ENCODE results near the gene DHFR2. TPM values are rescaled to one million over a fixed set of nuclear protein-coding genes. Genes with fewer than 3 reads are reported as not detected.
"Not testable (repeated sequence)": the region's sequence is repeated elsewhere in the genome, so short reads cannot be mapped to it uniquely, and the experiment has no call there.

DHFR2 gene
- 0.31 and 0.81 TPM in 2 replicates for total RNA-seq (2014; rRNA removed; shearing (Covaris generic))

- in situ Hi-C loops (cut with HindIII; ENCODE audit: low sequenced_read_pairs): loop anchor here (5.0 kb wide), 1 partner anchor 40 kb away; no protein-coding TSS in a partner anchor
- DNase-seq (ENCODE audit: low spot score): peak; percentile 91
These were observed at the start of gene DHFR2, which contains the start of gene NSUN3 for GRCh38 chr3:94062513-94063404. DHFR2 (minus strand) TSS chr3:94062916; CDS start chr3:94061511, 1,405 bp downstream. NSUN3 (plus strand) TSS chr3:94063061; CDS start chr3:94063127, 66 bp downstream.

- DNase-seq (ENCODE audit: low spot score): no peak
- in situ Hi-C loops (cut with HindIII; ENCODE audit: low sequenced_read_pairs): no loop called here
These were observed 48.1 kb upstream of the DHFR2 start for GRCh38 chr3:94110854-94111253.

- in situ Hi-C loops (cut with HindIII; ENCODE audit: low sequenced_read_pairs): not testable (repeated sequence)
These were observed 47.5 kb upstream of the DHFR2 start for GRCh38 chr3:94110232-94110631.

GRCh38 chr3:94106268-94106667 lies 43.6 kb upstream of the DHFR2 start:
- no peak for DNase-seq (ENCODE audit: low spot score)

More at GRCh38 chr3:94110232-94110631, 47.5 kb upstream of the DHFR2 start:
- DNase-seq (ENCODE audit: low spot score): not testable (repeated sequence)

GRCh38 chr3:94101860-94102259 lies 39.1 kb upstream of the DHFR2 start:
- no peak for DNase-seq (ENCODE audit: low spot score)
- in situ Hi-C loops (cut with HindIII; ENCODE audit: low sequenced_read_pairs): no loop called here

More at GRCh38 chr3:94106268-94106667, 43.6 kb upstream of the DHFR2 start:
- in situ Hi-C loops (cut with HindIII; ENCODE audit: low sequenced_read_pairs): no loop called here

GRCh38 chr3:94099311-94099710 lies 36.6 kb upstream of the DHFR2 start:
- in situ Hi-C loops (cut with HindIII; ENCODE audit: low sequenced_read_pairs): no loop called here
- no peak for DNase-seq (ENCODE audit: low spot score)

GRCh38 chr3:94098452-94098851 lies 35.7 kb upstream of the DHFR2 start:
- no peak for DNase-seq (ENCODE audit: low spot score)
- in situ Hi-C loops (cut with HindIII; ENCODE audit: low sequenced_read_pairs): no loop called here

GRCh38 chr3:94095111-94095510 lies 32.4 kb upstream of the DHFR2 start:
- DNase-seq (ENCODE audit: low spot score): no peak
- in situ Hi-C loops (cut with HindIII; ENCODE audit: low sequenced_read_pairs): no loop called here

- no peak for DNase-seq (ENCODE audit: low spot score)
- in situ Hi-C loops (cut with HindIII; ENCODE audit: low sequenced_read_pairs): no loop called here
These were observed 30.4 kb upstream of the DHFR2 start for GRCh38 chr3:94093151-94093550.

- in situ Hi-C loops (cut with HindIII; ENCODE audit: low sequenced_read_pairs): no loop called here
- no peak for DNase-seq (ENCODE audit: low spot score)
These were observed 29.4 kb upstream of the DHFR2 start for GRCh38 chr3:94092086-94092485.

- in situ Hi-C loops (cut with HindIII; ENCODE audit: low sequenced_read_pairs): no loop called here
- DNase-seq (ENCODE audit: low spot score): no peak
These were observed 26.4 kb upstream of the DHFR2 start for GRCh38 chr3:94089126-94089525.

GRCh38 chr3:94083261-94083660 lies 20.5 kb upstream of the DHFR2 start:
- DNase-seq (ENCODE audit: low spot score): no peak
- in situ Hi-C loops (cut with HindIII; ENCODE audit: low sequenced_read_pairs): no loop called here

GRCh38 chr3:94082391-94082937 lies 19.7 kb upstream of the DHFR2 start:
- DNase-seq (ENCODE audit: low spot score): no peak
- in situ Hi-C loops (cut with HindIII; ENCODE audit: low sequenced_read_pairs): no loop called here

- in situ Hi-C loops (cut with HindIII; ENCODE audit: low sequenced_read_pairs): no loop called here
- no peak for DNase-seq (ENCODE audit: low spot score)
These were observed 19.2 kb upstream of the DHFR2 start for GRCh38 chr3:94081884-94082283.

GRCh38 chr3:94080552-94080951 lies 17.8 kb upstream of the DHFR2 start:
- in situ Hi-C loops (cut with HindIII; ENCODE audit: low sequenced_read_pairs); DNase-seq (ENCODE audit: low spot score): not testable (repeated sequence)

- no peak for DNase-seq (ENCODE audit: low spot score)
- in situ Hi-C loops (cut with HindIII; ENCODE audit: low sequenced_read_pairs): no loop called here
These were observed 13.3 kb upstream of the DHFR2 start for GRCh38 chr3:94076055-94076454.

GRCh38 chr3:94071713-94072284 lies 9.1 kb upstream of the DHFR2 start:
- in situ Hi-C loops (cut with HindIII; ENCODE audit: low sequenced_read_pairs): no loop called here
- DNase-seq (ENCODE audit: low spot score): no peak

- in situ Hi-C loops (cut with HindIII; ENCODE audit: low sequenced_read_pairs): no loop called here
- DNase-seq (ENCODE audit: low spot score): no peak
These were observed 7.7 kb upstream of the DHFR2 start for GRCh38 chr3:94070341-94070911.

- in situ Hi-C loops (cut with HindIII; ENCODE audit: low sequenced_read_pairs): no loop called here
- DNase-seq (ENCODE audit: low spot score): peak; percentile 32
These were observed 6.6 kb upstream of the DHFR2 start for GRCh38 chr3:94069194-94069813.

All from G401 (cell line).